Stimulated activated CD4-positive, alpha-beta T cell treated with anti-CD3 and anti-CD28 coated beads, Interleukin-12 subunit alpha, Interleukin-12 subunit beta, amount 100 ng/mL, for 48 hours (primary cell): ENCODE measurements around the gene RRP7A.
"Not testable (repeated sequence)": the region's sequence is repeated elsewhere in the genome, so short reads cannot be mapped to it uniquely, and the experiment has no call there.

Experiments used
- DNase-seq, 3 donors: peaks; one replicate each; pipeline ENCODE4 v3.0.0-alpha.2; 2020; ENCODE audit warnings: low read depth in 2 of 3, low spot score in 1 of 3

RRP7A gene

DNA sequence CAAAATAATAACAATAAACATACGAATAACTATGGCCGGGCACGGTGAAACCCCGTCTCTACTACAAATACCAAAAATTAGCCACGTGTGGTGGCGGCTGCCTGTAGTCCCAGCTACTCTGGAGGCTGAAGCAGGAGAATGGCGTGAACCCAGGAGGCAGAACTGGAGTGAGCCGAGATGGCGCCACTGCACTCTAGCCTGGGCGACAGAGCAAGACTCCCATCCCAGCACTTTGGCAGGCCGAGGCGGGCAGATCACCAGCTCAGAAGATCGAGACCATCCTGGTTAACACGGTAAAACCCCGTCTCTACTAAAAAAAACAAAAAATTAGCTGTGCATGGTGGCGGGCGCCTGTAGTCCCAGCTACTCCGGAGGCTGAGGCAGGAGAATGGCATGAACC is 17.0 kb upstream of the RRP7A start:
- not testable (repeated sequence) for DNase-seq

DNA sequence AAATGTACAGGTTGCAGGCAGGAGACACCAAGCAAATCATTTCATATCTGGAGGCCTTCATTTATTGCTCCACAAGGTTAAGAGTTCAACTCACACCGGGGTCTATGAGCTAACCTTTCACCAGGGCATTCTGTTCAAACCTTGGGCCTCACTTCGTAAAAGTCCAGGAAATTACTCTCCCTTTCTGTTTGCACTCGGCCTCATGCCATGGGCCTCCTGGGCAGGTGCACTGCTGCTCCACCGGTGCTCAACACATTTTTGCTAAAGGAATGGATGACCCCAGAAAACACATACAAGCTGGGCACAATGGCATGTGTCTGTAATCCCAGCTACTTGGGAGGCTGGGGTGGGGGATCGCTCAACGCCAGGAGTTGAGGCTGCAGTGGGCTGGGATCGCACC is 16.6 kb upstream of the RRP7A start:
- no peak for DNase-seq

DNA sequence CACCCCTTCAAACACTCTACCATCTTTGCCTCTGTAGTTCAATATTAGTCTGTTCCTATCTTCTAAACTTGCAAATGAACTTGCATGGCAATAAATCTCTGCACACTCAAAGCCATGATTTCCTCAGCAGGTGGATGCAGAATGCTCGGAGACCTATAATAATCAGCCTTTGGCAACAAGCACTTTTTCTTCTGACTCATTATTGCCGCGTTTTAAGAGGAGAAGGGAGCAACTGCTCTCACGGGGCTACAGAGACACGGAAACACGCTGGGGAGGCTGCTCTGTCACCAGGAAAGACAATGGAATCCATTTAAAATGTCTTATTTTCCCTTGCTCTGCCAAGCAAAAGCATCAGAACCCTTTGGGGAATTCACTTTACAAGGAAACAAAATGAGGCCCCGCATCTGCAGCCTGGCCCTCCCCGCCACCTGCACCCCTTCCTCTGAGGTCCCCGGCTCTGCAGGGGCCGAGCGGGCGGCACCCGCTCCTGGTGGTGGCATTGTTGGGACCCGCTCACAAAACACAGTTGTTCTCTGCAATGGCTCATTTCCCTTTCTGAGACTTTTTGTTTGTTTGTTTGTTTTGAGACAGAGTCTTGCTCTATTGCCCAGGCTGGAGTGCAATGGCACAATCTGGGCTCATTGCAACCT is 15.6 kb upstream of the RRP7A start:
- not testable (repeated sequence) for DNase-seq

DNA sequence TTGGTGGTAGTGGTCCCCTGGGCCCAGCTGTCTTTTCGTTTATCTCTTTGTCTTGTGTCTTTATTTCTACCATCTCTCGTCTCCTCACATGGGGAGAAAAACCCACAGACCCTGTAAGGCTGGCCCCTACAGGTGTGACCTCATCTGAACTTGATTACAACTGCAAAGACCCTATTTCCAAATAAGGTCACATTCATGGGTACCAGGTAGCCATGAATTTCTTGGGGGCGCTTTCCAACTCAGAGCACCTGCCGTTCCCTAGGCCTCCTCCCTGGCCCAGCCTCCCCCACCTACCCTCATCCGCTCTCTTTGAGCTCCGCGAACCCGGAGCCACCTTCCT is 14.0 kb upstream of the RRP7A start:
- DNase-seq = no peak

DNA sequence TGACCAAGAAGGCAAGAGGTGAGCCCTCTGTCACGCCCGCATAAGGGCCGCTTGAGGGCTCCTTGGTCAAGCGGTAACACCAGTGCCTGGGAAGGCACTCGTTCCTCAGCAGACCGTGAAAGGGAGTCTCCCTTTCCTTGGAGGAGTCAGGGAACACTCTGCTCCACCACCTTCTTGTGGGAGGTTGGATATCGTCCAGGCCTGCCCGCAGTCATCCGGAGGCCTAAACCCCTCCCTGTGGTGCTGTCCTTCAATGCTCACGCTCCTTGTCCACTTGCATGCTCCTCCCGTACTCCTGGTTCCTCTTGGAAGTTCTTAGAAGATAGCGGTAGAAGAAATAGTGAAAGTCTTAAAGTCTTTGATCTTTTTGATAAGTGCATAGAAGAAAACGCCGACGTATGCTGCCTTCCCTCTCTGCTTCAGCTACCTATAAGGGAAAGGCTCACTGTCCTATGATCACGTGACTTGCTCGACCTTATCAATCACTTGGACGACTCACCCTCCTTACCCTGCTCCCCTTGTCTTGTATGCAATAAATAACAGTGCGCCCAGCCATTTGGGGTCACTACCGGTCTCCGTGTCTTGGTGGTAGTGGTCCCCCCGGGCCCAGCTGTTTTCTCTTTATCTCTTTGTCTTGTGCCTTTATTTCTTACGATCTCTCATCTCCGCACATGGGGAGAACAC is 11.9 kb upstream of the RRP7A start:
- not testable (repeated sequence) for DNase-seq

DNA sequence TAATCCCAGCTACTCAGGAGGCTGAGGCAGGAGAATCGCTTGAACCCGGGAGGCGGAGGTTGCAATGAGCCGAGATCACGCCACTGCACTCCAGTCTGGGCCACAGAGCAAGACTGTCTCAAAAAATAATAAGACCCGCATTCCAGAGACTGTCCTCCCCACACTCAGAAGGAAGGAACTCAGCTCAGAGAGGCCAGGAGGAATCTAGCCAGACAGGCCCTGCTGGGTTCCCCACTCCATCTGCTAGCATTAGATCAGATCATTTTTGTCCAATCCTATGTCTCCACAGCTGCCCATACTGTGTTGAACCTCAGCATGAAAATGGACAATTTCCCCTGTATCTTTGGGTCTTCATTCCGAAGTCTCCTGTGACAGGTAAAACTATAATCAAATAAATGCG is 9.8 kb upstream of the RRP7A start:
- not testable (repeated sequence) for DNase-seq

DNA sequence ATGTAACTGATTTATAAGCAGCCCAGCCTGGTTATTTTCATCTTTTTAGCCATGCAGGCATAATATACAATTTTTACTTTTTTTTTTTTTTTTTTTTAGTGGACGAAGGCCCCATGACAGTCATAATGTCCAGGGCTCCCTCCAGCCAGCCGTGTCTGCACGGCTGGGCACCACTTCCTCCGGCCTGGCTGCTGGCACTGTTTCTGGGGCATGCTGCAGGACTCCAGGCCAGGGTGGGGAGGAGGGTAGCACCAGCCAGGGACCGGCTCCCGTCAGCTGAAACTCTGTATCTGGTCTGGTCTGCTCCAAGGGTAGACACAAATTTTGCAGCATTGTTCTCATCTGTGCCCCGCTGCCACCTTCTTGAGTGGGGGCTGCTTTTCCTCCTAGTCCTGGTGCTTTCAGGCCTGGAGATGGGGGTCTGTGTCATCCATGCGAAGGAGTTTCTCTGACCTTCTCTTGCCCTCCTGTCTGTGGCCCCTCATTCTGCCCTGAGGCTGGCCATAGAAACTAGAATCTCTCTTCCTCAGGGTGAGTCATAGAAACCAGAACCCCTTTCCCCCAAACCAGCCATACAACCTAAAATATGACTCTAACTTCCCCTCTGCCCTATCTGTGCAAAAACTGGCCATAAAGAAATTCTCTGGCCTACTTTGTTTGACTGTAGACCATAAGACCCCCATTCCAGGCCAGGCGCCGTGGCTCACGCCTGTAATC is 9.2 kb upstream of the RRP7A start:
- no peak for DNase-seq

DNA sequence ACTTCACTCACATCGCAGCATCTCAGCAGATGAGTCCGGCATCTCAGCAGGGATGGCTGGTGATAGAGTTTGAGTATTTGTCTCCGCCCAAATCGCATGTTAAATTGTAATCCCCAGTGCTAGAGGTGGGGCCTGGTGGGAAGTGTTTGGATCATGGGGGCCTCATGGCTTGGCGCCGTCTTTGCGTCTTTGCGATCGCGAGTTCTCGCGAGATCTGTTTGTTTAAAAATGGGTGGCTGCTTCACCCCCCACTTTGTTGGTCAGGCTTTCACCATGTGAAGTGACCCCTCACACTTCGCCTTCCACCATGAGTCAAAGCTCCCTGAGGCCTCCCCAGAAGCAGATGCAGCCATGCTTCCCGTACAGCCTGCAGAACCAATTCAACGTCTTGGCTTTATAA is 3.0 kb upstream of the RRP7A start:
- no peak for DNase-seq

DNA sequence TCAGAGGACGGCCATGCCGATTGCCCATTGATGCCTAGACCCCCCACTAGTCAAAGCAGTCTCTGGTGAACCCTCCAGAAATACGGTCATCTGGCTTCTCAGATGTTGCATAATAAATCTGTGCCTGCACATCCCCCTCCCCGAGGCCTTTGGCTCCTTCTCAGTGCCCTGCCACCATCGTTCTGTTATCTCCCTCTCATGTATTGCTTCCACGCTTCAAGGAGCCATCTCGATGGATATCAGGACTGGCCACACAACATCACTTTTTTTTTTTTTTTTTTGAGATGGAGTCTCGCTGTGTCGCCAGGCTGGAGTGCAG is 1.6 kb upstream of the RRP7A start:
- DNase-seq = no peak

DNA sequence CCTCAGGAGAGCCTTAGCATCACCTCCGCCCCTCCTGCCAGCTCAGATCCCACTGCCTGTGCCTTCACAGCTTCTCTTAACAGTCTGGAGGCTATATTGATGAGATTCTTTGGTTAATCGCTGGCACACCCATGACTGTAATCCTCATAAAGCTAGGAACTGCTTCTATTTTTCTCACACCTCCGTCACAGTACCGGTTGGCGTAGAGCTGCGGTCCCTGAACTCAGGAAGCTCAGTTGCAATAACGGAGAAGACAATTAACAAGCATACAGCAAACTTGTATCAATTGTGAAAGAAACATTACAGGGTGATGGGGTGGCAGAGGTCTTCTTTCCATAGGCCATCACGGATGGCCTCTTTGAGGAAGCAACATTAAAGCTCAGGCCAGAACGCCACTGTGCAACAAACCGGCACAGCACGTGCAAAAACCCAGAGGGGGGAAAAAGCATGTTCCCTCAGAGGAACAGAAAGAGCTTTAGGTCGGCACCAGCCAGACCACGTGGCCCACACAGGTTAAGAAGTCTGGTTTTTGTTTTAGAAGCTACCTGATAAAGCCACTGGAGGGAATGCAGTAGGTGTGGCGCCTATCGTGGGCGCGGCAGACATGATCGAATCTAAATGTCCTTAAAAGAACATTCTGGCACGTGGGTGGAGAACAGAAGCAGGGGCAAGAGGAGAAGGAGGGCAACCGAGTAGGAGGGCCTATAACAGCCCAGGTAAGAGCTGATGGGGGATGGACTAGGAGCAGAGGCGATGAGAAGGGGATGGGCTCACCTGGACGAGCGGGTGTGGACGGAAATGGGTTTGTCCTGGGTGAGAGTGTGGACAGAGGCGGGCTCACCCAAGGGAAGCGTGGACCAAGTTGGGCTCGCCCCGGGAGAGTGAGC is 715 bp downstream of the RRP7A start:
- not testable (repeated sequence) for DNase-seq

DNA sequence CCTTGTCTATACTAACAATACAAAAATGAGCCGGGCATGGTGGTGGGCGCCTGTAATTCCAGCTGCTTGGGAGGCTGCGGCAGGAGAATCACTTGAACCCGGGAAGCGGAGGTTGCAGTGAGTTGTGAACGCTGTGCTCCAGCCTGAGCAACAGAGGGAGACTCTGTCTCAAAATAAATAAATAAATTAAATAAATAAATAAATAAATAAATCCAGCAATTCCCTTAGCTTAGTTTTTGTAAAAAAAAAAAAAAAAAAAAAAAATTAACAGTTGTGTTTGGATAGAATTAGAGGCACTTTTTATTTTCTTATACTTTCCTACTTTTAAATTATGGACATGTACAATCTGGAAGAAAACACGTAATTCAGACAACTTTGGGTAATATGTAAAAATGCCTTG is 2.5 kb downstream of the RRP7A start:
- DNase-seq = not testable (repeated sequence)

DNA sequence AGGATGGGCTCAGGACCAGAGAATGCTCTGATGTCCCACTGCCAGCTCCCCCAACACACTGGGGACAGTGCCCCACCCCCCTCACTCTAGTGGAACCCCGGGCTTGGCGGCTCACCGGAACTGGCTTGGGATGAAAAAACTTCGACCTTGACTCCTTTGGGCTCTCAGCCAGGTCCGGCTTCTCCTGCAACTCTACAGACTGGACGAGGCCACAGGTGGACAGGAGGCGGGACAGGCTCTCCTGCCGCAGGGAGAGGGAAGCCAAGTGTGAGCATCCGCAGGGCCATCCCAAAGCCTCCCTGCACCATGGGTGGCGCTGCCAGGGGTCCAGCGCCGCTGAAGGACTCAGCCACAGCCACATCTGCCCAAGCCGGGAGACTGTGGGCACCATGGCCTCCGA is 3.7 kb downstream of the RRP7A start:
- DNase-seq = no peak

DNA sequence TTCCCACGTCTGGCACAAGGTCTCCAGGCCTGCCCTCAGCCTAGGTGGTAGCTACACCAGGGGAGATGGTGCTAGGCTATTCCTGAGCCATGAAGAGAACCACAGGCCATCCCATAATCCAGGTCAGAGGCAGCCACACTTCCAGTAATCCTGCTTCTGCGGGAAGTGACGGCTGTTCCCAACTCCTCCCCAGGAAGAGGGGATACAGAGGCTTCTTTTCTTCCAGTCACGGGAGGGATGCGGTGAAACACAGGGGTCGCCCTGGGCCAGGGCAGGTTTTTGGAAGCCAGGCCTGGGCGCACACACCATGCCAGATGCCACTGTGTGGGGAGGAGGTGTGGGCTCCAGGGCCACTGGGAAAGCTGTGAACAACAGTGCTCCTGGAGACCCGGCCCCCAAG is 4.3 kb downstream of the RRP7A start:
- DNase-seq = not testable (repeated sequence)

DNA sequence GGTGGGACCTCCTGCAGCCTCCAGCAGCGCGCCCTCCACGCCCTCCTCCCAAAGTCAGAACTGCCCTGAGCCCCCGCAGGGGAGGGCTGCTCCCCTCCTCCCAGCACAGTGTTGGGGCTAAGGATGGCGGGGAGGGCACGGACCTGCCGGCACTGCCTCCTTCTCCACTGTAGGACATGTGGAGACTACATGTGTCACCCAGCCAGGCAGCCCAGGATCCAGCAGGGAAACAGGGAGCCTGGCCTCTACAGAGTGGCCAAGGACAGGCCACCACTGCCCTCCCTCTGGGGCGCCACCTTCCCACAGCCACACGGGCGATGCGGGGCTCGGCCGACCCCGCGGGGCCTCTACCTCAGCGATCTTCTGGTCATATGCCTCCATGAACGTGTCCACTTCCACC is 5.3 kb downstream of the RRP7A start:
- not testable (repeated sequence) for DNase-seq

DNA sequence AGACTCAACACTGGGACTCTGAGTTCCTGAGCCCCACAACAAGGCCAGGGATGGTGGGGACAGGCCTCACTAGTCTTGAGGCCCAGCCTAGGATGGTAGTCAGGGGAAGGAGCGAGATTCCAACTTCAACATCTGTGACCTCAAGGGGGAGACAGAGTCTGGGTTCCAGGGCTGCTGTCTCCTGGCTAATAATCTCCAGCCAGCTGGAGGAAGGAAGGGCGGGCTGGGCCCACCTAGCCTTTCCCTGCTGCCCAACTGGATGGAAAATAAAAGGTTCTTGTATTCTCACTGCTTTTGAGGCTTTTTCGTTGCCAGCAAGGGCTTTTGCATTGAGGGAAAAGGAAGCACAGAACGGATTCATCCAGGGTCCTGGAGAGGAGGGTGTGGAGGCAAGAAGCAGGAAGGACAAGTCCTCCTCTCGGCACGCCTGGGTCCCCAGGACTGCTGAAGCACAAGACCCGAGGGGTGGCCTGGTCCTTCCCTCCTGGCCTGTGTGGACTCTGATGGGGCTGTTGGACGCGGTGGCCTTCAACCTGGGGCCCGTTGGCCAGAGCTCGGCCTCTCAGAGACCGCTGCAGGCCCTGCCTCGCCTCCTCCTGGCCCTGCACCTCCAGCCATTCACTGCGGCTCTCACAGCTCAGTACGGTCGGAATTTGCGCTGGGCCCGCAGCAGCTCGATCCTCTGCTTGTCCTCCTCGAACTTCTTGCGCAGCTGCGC is 7.2 kb downstream of the RRP7A start:
- not testable (repeated sequence) for DNase-seq

DNA sequence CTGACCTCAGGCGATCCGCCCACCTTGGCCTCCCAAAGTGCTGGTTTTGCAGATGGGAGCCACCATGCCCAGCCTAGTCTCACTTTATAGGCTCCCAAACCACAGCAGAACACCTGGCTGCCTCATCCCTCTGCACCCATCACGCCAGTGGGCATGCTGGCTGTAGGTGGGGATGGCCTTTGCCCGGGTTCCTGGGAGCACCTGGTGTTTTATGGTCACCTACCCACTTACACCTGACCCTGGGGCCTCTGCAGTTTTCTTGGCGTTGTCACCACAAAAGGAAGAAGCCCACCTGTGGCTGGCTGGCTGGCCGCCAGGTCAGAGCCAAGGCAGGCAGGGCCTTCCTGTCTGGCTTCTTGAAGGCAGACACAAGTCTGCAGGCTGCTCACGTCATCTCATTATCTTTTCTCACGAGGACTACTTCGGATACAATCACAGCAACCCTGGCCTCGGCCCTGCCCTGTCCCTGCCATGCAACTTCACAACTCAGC is 8.2 kb downstream of the RRP7A start:
- DNase-seq = no peak

DNA sequence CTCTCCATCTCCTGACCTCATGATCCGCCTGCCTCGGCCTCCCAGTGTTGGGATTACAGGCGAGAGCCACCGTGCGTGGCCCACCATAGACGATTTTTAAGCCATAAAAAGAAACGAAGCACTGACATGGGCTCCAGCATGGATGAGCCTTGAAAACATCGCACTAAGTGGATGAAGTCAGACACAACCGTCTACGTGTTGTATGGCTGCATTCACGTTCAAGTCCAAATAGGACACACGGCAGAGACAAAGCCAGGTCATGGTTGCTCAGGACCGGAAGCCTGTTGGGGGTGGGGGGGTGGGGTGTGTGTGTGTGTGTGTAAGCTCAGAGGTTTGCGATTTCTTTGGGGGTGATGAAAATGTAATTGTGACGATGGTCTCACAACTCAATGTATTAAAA is 10.0 kb downstream of the RRP7A start:
- no peak for DNase-seq

DNA sequence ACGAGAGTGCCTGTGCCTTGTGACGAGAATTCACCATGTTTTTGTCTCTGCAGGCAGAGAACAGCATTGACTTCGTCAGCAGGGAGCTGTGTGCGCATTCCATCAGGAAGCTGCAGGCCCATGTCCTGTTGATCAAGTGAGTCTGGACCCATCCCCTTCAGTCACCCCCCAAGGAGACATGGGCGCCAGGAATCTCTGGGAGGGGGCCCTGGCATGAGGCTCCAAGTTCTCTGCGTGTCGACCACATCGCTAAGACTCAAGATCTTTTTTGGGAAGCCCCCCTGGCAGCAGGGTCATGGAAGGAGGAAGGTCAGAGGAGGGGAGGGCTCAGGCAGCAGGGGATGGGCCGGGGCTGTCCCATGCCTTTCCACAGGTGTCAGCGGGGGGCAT is 10.6 kb downstream of the RRP7A start:
- DNase-seq = not testable (repeated sequence)

DNA sequence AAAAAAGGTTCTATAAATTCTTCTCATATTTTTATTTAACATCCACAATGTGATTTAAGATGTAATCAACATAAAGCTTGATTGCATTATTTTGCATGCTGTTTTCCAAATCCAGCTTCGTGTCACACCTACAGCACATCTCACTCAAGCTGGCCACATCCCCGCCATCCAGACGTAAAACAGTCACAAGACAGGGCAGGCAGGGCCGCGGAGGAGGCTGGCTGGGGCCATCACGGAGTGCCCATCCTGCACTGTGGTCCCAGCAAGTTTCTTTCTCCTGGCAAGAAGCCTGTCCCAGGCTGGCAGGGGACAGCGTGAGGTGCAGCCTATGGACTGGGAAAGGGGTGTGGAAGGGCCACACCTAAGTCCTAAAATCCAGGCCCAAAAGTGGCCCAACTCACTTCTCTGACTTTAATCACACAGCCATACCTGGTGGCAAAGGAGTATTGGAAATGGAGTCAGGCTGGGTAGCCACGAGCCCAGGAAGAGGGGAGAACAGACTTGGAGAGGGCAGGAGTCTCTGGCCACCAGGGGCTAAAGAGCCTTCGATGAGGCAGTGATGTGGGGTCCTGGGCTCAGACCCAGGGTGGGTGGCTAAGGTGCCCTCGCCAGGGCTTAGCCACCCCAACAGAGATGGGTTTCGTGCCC is 11.1 kb downstream of the RRP7A start:
- DNase-seq = not testable (repeated sequence)

DNA sequence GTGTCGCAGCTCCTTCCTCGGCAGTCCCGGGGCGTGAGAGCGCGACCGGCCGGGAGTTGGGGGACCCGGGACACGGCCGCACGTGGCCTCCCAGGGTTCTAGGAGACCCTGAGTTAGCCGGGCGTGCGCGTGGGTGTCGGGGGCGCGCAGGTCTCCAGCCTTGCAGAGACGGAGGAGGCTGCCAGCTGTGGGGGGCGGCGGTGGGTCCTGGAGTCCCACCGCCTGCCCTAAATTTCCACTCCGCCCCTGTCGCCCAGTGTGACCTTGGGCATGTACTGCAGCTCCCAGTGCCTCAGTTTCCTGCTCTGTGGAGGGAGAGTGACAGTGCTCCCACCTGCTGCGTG is 18.8 kb downstream of the RRP7A start:
- DNase-seq = no peak
